Measurements from ENCODE around the gene ZBTB49.

ZBTB49 gene

DNA sequence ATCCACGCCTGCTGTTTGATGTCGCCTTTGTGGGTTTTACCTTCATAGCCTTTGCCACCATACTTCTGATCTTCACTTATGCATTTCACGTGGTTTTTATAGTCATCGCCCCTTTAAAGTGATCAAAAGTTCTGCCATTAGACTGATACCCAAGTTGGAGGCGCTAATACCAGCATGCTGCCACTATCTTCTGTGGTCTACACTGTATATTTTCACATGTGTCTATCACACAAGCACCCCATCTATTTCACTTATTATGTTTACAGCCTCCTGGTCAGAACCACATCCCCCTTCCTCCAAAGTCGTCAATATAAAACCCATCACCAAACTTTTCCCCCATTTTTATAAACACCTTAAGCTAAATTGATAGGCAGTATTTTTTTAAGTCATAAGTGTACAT, 8.3 kb upstream of the ZBTB49 start:
- no peak for DNase-seq

DNA sequence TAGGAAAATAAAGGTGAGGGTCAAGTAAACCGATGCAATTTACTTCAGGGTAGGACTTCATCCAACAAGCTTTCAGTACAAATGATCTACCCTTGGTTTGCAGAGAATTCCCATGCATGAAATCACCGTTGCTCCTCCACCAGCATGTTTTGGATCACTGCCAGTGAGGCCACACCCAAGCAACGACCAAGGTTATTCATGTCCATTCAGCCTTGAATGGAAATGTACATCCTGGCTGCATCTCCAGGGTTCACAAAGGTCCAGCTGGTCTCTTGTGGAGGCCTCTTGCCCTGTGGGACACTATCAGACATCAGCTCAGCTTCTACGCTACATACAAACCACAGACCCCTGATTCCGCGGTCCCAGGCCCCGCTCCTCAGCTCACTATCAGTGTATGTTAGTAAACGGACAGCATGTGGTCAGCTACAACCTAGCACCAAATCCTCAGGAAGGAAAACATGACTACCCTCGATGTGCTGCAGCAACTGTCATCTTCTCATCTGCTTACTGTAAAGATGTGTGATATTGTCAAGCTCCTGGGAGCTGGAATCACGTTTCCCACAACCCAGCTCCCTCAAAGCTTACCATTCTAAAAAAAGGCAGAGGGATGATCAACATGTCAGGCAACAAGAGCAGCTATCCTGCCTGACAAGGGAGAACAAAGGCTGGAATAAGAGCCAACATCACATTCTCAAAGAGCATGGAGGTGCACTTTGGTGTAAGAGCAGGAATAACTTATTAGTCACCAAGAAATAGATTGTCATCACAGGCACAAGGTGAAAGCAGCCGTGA, 5.0 kb upstream of the ZBTB49 start:
- DNase-seq, result no peak

DNA sequence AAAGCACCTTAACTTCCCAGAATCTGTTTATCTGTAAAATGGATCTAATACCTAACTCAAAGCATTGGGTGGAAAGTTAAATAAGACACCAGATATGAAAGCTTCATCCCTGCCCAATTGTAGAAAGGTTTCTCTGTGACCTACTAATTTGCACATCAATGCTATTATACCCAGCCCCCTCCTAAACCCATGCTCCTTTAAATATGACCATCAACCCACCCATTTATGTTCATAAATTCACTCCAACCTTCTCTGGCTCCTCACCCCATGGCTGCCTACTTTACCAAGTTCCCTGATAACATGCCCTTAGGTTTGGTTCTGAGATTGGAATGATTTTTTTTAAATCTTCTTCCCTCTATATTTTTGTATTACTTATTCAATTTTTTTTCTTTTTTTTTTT, 2.0 kb upstream of the ZBTB49 start:
- DNase-seq, result no peak

DNA sequence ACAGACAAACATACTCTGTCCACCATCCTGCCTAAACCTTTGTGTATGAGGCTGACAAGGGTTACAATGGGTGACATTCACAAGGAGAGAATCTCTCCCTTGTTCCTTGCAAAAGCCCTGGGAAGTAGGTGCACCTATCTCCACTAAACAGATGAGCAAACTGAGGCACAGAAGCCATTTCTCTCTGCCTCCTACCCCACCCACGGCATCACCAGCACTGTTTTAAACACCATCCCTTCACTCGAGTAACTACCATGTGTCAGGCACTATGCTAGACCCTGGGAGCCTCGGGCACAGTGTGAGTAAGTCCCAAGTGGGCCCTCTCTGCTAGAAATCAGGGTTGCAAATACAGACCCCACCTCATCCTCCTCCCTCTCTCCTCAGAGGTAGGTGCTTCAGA, 996 bp upstream of the ZBTB49 start:
- no peak for DNase-seq

DNA sequence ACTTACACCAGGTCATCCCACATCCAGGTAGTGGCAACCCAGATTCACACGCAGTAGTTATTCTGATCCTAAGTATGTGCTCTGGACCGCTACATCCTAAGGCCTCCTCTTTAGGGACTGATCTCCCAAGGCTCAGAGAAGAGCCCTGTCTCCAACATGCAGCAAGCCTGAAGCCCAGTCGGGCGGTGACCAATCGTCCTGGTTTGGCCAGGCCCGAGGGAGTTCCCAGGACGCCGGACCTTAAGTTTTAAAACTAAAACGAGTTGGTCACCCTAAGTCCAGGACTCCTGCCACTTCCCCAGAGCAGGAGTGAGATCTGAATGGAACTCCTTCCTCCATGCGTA, 482 bp upstream of the ZBTB49 start:
- DNase-seq, result no peak

DNA sequence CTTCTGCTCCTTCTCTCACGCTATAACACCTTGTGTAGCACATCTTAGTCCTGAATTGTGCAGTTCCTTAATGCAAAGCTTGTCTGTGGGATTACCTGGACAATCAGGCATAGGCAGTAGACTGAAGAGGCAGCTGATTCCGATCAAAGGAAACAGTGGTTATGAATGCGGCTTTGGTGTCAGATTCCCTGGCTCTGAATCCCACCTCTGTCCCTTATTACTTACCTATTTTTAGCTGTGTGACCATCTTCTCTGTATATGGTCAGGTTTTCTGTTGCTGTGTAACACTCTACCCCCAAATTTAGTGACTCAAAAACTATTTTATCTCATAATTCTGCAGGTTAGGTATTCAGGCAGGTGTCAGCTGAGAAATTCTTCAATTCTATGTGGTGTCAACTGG, 3.2 kb downstream of the ZBTB49 start:
- DNase-seq, result no peak

DNA sequence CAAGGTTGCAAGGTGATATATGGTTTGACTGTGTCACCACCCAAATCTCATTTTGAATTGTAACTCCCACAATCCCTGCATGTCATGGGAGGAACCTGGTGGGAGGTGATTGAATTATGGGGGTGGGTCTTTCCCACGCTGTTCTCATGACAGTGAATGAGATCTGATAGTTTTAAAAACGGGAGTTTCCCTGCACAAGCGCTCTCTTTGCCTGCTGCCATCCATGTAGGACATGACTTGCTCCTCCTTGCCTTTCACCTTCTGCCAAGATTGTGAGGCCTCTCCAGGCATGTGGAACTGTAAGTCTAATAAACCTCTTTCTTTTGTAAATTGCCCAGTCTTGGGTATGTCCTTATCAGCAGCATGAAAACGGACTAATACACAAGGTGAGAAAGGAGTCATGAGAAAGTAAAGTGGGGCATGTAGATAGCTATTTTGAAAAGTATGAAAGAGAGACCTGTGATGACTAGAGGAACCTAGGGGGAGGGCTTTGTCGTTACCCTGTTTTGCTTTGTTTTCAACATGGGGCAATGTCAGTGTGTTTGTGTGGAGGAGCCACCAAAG, 6.3 kb downstream of the ZBTB49 start:
- no peak for DNase-seq

DNA sequence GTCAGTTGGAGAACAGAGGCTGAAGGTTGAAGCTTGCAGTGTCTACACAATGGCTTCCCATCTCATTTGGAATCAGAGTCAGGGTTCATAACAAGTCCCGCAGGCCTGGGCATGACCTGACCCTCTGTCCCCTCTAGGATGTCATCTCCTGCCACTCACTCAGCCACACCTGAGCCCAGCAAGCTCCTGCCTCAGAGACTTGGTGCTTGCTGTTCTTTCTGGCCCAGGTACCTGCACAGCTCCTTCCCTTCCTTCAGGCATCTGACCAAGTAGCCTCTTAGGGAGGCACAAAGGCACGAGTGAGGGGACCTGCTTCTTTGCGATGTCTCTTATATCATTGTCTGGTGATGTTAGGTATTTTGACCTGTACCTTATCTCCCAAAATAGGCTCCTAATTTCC, 9.0 kb downstream of the ZBTB49 start:
- no peak for DNase-seq

DNA sequence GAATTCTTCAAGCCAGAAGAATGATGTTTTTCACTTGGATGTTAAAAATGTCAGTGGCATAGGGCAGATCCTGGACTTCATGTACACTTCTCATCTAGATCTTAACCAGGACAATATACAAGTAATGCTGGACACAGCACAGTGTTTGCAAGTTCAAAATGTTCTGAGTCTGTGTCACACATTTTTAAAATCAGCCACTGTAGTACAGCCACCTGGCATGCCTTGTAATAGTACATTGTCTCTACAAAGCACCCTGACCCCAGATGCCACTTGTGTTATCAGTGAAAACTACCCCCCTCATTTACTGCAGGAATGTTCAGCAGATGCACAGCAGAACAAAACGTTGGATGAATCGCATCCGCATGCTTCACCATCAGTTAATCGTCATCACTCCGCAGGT, 11.9 kb downstream of the ZBTB49 start:
- no peak for DNase-seq

DNA sequence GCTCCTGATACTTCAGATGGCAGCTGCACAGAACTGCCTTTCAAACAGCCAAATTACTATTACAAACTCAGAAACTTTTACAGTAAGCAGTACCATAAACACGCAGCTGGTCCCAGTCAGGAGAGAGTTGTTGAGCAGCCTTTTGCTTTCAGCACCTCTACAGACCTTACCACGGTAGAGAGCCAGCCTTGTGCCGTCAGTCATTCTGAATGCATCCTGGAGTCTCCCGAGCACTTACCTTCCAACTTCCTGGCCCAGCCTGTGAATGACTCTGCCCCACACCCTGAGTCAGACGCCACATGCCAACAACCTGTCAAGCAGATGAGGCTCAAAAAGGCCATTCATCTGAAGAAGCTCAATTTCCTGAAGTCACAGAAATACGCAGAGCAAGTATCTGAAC, 12.4 kb downstream of the ZBTB49 start:
- DNase-seq, result no peak

DNA sequence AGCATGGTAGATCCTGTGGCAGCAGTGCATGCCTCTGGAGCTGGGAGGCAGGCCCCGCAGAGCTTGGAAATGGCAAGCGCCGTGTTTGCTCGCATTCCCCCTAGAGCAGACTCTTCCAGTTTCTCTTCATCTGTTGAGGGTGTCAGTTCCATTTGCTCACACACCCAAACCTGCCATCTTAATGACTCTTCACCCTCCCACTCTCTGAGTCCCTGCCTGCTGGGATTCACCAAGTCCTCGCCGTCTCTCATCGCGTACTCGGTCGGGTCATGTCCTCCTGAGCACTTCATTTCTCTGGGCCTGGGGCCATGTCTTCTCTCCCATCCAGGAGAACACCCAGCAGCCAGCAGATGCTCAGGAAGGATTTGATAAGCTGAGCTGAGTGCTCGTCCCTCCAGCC, 16.9 kb downstream of the ZBTB49 start:
- DNase-seq, result no peak

DNA sequence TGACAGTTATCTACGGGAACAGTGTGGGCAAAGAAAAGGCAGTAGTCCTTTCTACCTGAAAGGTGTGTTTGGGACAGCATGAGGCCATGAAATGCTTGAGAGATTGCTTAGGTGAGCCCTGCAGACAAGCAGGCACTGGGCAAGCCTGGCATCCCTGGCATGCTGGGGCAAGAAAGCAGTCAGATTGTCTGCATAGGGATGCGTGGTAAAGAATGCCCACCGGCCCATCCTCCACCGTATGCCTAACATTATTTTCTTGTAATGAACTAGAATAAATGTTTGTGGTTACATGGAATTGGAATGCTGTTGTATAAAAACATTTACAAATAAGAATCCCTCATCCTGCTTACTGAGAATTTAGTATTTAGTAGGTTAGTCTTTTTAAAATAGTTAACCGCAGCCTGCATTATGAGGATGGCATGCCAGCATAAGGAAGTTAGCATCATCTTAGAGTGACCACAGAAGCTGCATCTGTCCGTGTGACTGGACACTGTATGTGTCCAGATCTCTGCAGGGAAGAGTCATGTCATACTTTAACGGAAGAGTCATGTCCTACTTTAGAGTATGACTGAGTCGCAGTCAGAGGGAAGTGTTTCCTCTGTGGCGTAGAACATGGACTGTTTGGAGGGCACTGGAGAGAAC, 18.9 kb downstream of the ZBTB49 start:
- DNase-seq, result no peak

DNA sequence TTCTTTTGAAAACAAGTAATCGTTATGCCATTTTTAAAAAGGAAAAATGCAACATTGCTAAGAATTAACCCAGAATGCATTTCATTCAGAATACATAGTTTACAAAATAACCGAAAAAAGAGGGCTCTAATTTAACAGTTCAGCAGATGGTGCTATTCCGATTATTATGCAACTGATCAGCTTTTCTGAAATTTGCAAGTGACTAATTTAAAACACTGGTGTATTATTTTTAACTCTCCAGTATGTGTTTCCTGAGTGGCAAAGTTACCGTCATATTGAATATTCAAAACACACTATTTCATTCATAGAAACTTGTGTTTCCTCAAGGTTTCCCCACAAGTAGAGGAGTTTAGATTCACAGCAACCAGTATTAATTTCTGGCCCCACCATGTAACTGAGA, 21.1 kb downstream of the ZBTB49 start:
- no peak for DNase-seq

DNA sequence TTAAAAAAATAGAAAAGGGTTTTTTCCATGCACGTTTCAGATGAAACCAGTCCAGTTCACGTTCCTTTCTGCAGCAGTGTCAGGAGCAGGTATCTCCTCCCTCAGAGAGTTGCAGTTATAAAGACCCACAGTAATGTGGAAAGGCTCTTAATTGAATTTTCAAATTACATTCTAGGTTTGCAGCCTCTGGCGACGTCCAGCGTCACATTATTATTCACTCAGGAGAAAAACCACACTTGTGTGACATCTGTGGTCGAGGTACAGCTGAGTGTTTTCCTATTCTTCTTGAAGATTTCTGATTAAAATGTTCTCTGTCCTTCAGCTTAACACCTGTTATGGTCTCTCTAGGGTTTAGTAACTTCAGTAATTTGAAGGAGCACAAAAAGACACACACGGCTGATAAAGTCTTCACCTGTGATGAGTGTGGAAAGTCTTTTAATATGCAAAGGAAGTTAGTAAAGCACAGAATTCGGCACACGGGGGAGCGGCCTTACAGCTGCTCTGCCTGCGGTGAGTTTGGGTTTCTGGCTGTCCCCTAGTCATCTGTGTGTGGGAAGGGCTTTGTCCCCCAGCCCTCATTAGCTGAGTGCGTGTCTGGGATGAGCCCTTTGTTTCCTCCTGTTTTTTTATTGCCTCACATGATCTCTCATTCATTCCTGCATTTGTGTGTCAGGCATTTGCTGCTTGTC, 25.6 kb downstream of the ZBTB49 start:
- peak; percentile 53 for DNase-seq

DNA sequence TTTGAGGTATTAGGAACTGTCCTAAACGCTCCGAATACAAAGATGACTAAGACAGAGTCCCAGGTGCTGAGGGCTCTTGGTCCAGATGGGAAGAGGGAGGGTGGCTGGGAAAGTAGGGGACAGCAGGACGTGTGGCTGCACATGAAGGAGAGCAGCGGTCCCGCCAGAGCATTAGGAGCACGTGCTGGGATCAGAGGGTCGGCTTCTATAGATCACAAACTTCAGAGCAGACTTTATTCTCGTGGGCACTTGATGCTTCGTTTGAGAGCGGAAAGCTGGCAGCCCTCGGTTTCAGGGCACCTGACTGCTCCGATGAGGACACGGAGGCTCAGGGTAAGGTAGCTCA, 26.1 kb downstream of the ZBTB49 start:
- DNase-seq, result no peak

DNA sequence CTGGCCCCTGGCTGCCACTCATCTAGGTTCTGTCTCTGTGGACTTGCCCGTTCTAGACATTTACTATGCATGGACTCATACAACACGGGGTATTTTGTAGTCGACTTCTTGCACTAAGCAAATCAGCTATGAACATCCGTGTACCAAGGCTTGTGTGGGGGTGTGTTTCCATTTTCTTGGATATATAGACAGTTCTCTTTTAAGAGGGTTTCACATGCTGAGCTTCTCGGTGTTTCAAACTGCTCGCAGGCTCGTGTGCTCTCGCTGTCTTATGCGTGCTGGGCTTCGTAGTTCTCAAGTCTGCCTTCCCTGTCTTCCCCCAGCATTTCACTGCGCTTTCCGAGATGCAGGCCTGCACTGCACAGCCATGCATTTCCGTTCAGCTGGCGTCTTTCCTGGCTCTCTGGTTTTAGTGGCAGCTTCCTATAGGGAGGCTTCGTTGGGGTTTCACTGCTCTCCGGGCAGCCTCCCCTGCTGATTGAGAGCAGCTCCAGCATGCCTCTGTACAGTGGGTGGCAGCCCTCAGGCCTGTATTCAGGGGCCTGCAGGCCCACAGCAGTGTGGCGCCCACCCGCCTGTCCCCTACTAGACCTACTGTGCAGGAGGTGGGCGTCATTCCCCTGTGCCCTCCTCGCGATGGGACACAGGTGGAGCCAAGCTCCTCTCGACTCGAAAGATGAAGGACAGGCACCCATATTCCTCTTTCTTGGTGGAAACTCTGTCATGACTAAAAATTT, 27.6 kb downstream of the ZBTB49 start:
- no peak for DNase-seq

DNA sequence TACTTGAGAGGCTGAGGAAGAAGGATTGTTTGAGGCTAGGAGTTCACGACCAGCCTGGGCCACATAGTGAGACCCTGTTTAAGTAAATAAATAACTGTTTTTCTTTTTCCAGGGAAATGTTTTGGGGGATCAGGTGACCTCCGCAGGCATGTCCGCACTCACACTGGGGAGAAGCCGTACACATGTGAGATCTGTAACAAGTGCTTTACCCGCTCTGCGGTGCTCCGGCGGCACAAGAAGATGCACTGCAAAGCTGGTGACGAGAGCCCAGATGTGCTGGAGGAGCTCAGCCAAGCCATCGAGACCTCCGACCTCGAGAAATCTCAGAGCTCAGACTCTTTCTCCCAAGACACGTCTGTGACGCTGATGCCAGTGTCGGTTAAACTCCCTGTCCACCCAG, 30.5 kb downstream of the ZBTB49 start:
- no peak for DNase-seq

DNA sequence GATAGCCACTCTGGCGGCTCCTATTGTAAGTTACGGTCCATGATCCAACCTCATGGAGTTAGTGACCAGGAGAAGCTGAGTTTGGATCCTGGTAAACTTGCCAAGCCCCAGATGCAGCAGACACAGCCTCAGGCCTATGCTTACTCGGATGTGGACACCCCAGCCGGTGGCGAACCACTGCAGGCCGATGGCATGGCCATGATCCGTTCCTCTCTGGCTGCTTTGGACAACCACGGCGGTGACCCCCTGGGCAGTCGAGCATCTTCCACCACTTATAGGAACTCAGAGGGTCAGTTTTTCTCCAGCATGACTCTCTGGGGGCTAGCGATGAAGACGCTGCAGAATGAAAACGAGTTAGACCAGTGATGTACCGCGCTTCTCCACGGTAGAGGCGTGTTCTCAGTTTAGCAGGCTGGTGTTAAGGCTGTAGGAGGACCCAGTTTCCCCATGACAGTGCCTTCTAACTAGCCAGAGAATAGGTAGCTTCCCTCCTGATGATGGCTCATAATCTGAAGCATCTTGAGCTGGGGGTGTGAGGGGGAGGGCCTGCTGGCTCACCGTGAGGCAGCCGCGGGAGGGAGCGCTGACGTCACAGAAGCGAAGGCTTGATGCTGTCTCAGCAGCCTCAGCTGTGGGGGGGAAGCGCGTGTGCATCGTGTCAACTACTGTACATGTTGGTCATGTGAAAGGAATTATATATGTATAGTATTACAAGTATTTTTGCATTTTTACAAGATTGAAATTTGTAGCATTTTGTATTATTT, 31.1 kb downstream of the ZBTB49 start:
- DNase-seq, result no peak

DNA sequence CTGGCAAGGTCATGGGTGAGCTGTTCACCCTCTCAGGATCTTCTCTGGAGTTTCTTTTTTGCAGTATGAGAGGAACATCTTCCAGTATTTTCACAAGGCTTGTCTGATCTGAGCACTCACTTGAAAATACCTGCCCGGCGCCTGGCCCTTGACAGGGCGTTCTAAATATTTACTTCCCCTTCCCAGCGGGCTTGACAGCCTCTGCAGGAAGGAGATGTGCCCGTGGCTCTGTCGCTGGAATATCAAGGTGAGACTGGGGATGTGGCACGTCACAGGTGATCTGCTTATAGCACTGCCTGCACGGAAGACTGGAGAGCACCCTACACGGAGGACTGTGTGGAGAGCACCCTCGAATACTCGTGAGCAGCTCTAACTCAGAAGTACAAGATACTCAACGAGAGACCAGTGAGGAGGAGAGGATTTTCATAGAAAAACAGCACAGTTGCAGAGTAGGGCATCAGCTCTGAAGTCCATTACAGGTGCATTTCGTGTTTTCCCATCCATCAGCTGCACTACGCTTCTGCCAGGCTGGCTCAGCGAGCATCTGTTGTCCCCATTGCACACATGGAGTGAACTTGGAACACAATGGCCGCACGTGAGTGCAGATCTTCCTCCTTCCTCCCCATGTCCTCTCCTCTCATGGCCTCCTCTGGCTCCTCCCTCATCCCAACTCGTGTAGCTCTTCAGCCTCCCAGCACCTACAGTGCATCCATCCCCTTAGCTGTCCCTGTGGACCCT, 32.1 kb downstream of the ZBTB49 start:
- no peak for DNase-seq

DNA sequence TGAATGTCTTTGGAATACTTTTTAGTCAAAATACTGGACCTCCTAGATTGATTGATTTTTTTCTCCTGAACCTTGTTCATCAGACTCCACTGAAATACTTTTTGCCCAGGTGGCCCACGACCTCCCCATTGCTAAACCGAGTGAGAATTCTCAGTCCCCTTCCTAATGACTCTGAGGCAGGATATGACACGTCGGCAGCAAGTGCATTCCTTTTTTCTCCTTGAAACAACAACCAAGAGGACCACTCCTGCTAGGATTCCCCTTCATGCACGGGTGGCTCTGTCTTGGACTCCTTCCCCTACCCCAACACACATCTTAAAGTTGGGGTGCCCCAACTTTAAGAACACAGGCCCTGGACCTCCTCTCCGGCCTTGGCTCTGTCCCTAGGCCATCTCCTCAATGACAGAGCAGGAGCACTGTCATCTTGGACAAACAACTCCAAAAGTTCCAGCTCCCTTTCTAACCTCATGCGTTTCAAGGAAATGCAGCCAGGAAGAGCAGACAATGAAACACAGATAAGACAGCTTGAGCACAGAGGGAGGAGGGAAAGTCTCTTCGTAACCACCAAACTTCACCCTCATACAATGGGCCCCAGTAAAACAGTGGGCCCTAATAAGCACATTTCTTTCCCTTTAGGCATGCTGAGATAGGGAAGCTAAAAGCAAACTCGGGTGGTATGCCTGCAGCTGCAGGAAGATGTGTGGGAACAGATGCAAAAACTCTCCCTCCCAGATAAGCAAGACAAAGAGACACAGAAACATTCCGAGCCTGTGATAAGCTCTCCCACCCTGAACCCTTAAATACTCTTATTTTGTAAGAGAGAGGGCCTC, 33.9 kb downstream of the ZBTB49 start:
- no peak for DNase-seq

DNA sequence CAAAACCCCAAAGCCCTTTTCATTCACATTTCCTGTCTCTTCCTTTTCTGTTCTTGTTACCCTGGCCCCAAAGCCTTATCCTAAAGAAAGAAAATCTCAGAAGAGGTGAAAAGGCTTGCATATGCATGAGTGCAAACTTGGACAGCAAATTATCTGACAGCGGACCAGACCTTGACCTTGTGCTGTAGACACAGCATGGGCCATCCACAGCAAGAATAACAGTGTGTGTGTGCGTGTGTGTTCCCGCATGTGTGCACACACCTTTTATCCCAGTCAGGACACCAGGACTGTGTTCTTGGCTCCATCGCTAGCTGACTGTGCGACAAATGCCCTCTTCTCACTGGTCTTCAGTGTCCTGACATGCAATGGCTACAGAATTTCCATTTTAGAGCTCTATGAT, 35.3 kb downstream of the ZBTB49 start:
- DNase-seq, result no peak
